GM21526 (cell line): ENCODE data around the gene MMGT1.
"Not testable (repeated sequence)": the region's sequence is repeated elsewhere in the genome, so short reads cannot be mapped to it uniquely, and the experiment has no call there.

Experiments used
- ATAC-seq: cut with Tn5 transposase; IDR thresholded peaks from one replicate; pipeline ENCODE4 v1.9.1; 2021; ENCODE audit warnings: moderate library complexity; ENCODE audit not compliant: unreplicated experiment, low FRiP score

MMGT1 gene

DNA sequence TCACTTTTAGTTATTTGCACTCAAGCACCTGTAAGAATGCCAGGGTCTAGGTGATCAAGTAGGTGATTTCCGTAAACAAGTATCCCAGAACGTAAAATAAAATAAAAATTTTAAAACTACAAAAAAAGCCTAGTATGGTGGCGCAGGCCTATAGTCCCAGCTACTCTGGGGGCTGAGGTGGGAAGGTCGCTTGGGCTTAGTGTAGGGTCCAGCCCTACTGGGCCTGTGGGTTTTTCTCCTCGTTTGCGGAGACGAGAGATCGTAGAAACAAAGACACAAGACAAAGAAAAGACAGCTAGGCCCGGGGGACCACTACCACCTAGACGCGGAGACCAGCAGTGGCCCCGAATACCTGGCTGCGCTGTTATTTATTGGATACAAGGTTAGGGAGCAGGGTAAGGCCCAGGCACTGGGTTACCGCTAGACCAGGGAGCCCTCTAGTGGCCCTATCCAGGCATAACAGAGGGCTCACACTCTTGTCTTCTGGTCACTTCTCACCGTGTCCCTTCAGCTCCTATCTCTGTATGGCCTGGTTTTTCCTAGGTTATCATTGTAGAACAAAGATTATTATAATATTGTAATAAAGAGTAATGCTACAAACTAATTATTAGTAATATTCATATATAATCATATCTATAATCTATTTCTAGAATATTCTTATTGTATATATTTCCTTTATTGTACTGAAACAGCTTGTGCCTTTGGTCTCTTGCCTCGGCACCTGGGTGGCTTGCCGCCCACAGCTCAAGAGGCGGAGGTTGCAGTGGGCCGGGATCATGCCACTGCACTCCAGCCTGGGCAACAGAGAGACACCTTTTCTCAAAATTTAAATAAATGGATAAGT is 41.9 kb downstream of the MMGT1 start:
- ATAC-seq: no peak

DNA sequence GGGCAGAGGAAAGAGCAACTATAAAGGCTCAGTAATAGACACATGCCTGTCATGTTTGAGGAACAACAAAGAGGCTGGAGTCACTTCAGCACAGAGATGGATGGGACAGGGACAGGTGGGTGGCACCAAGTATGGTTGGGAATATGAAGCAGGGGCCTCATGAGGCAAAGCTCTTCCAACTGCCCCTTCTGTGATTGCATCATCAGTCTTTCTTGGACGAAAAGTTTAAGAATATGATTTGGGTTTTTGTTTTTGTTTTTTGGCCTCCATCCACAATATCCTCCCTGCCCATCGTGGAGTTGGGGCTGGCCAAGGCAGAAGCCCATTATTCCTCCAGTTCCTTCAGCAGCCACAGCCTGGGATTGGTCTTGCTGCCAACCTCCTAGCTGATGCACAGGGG is 45.9 kb downstream of the MMGT1 start:
- no peak for ATAC-seq

DNA sequence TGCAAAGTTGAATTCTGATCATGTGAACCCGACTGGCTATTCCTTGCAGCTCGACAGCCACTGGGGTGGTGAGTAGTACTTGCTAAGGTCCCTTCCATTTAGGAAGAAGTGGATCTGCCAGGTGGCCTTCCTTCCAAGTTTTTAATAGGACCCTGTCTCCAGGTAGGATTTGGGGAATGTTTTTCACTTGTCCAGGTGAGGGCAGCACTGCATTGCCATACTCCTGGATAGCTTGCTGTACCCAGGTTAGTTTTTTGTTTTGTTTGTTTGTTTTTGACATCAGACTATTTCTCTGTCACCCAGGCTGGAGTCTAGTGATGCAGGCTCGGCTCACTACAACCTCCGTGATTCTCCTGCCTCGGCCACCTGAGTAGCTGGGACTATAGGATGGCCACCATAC is 50.4 kb downstream of the MMGT1 start:
- no peak for ATAC-seq

DNA sequence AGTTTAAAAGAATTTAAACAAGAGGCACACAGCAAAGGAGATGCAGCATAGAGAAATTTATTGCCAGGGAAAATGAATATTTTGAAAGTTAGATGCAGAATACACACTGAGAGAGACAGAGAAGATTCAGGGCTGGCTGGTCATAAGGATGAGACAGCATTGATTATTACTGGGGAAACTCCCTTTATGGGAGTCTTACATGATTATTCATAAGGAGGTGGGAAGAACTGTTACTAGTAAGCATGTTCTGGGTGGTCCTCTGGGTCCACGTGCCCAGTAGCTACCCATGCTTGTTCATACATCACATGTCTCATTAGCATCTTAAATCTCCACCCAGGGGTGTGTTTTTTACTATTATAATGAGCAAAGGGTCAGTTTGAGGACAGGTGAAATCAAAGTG is 53.3 kb downstream of the MMGT1 start:
- ATAC-seq: not testable (repeated sequence)

DNA sequence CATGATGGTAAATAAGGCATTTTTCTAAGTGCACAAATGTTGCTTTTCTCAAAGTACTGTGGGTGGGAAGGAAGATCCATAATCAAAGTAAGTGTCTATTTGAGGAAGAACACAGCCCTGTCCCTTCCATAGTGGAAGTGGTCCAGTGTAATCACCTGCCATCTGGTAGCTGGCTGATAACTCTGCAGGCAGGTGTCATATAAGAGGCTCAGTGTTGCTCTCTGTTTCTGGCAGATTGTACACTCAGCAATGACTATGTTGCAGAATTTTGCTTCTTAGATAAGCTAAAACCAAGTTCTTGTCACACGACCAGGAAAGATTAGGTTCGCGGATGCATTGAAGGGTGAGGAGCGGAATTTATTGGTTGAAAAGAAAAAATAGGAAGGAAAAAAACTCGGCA is 59.4 kb downstream of the MMGT1 start:
- no peak for ATAC-seq
